ENCODE measurements around the gene ADAMTSL1.

ADAMTSL1 gene

GRCh38 chr9:18936094-18936871 lies 462.3 kb downstream of the ADAMTSL1 start:
- no peak for DNase-seq (ENCODE audit: low read depth, low spot score)

DNA sequence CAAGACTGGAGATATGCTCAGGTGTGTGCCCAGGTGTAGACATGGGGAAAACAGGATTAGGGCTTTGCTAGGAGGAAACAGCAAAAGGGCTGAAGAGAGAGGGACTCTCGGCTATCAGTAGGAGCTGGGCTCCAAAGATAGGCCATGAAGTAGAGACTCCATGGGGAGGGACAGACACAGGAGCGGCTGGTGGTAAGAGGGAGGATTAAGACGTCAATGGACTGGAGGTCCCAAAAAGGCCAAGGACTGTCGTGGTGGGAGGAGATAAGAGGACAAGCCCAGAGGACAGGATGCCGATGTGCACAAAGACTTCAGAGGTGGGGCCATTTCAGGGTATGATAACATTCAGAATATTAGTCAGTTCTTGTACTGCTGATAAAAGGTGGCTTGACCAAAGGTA lies 466.0 kb downstream of the ADAMTSL1 start:
- DNase-seq (ENCODE audit: low read depth, low spot score), result no peak

- no peak for DNase-seq (ENCODE audit: low read depth, low spot score)
Measured at GRCh38 chr9:18941060-18941740, 467.2 kb downstream of the ADAMTSL1 start.

GRCh38 chr9:18942801-18943200 lies 468.8 kb downstream of the ADAMTSL1 start:
- no peak for DNase-seq (ENCODE audit: low read depth, low spot score)

DNA sequence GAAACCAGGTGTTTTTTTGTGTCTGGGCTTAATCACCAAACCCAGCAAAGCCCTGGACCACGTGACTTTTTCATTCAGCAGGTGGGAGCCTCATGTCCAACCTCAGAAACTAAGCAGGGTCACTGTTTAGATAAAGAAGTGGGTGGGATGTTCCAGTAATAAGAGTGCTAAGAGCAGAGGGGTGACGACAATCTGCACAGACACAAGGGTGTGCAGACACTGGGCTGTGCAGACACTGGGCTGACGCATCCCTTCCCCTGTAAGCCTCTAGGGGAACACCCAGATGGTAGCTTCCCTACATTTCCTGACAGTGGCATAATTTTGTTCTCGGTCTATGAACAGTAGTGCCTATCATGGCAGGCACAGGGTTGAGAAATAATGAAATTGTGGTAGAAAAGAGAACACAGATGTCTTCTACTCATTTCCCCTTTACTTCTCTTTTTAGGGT lies 474.0 kb downstream of the ADAMTSL1 start:
- no peak for DNase-seq (ENCODE audit: low read depth, low spot score)

DNA sequence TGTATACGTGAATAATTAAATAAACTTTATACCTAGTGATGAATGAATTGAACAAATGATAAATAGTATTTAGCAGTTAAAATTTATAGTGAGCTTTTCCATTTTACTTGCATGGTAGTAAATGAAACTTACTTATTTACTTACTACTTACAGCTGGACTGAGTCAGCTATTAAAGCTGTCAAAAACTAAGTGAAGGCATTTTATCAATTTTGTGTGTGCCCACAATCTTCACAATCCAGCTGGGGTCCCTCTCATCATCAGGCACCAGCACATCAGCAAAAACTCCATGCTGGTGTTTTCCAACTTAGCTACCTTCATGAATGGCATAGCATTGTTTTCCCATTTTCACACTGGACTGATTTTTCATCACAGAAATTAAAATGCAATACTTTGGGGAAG lies 478.0 kb downstream of the ADAMTSL1 start:
- DNase-seq (ENCODE audit: low read depth, low spot score), result no peak

GRCh38 chr9:18955626-18956025 lies 481.7 kb downstream of the ADAMTSL1 start:
- no peak for DNase-seq (ENCODE audit: low read depth, low spot score)
